ENCODE measurements around the gene SLC26A11. TPM values are rescaled to one million over a fixed set of nuclear protein-coding genes. Genes with fewer than 3 reads are reported as not detected.

SLC26A11 gene
- total and polyA plus RNA-seq, 2 of the 13 experiments (the other 11 are each of a cell fraction or from before 2014, with no cell fraction given): 8.7 to 13.2 TPM

DNA sequence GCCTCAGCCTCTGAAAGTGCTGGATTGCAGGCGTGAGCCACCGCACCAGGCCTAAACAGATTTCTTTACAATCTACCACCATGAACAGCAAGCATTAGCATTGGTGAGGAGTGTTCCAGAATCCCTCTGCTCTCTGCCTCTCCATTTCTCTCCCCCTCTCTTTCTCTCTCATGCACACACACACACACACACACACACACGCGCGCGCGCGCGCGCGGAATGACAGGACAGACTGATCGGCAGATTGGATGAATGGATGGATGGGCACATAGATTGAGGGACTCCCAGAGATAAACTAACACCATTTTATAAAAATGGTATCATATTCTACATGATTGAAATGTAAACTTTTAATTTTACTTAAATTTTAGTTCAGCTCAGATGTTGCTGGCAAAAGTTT is 47.1 kb upstream of the SLC26A11 start:
- Histone ChIP-seq H3K9ac (ENCODE audit: insufficient read depth, low read depth, low read length) (no peak overlapping the region), H3K4me2 (ENCODE audit: low read depth, low read length) (no peak overlapping the region), H3K79me2 (ENCODE audit: insufficient read depth, low read length) (no peaks in the 10 kb centered on the region), H4K20me1 (ENCODE audit: insufficient read depth, low read length) (no peaks in the 10 kb centered on the region), H3K27ac (ENCODE audit: extremely low read length, insufficient read depth, low read length) (no peak overlapping the region), H3K4me3 (replicated peaks in 1 of 3; ENCODE audit: insufficient read depth in 1 of 3, low read depth in 2 of 3, low read length in 3 of 3) (no peak overlapping the region), H3K4me1 (ENCODE audit: insufficient read depth, low read length) (peaks cover 11% of the 10 kb centered on the region), H3K27me3 (ENCODE audit: control insufficient read depth in 1 of 2, insufficient read depth in 2 of 2, low read length in 2 of 2) (peaks cover 8 to 65% of the 10 kb centered on the region in 2 experiments; a peak in 4 of 5 replicates), H3K36me3 (replicated peaks in 1 of 2; ENCODE audit: control insufficient read depth in 1 of 2, insufficient read depth in 2 of 2, low read length in 2 of 2) (no peaks in the 10 kb centered on the region), H2AFZ (ENCODE audit: low read length) (no peak overlapping the region), H3K9me3 (ENCODE audit: low read length) (no peaks in the 10 kb centered on the region)
- CTCF ChIA-PET (ENCODE audit: low intra/inter-chr PET ratio, low total read pairs): no interaction called here
- ATAC-seq: no peak
- WGBS (ENCODE audit: low lambda C conversion rate): 88% methylated on average over 12 of the region's 12 CpGs
- intact Hi-C loops (cut with micrococcal nuclease; ENCODE audit: unreplicated experiment): no loop called here
- no TSS peak for BruUV-seq (replicated peaks)
- FAIRE-seq: no peak
- POLR2A ChIA-PET: no interaction called here
- TF ChIP-seq, protein P1, sequence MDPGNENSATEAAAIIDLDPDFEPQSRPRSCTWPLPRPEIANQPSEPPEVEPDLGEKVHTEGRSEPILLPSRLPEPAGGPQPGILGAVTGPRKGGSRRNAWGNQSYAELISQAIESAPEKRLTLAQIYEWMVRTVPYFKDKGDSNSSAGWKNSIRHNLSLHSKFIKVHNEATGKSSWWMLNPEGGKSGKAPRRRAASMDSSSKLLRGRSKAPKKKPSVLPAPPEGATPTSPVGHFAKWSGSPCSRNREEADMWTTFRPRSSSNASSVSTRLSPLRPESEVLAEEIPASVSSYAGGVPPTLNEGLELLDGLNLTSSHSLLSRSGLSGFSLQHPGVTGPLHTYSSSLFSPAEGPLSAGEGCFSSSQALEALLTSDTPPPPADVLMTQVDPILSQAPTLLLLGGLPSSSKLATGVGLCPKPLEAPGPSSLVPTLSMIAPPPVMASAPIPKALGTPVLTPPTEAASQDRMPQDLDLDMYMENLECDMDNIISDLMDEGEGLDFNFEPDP (CRISPR knock-in tag; conservative IDR thresholded peaks at IDR 0.05): 0 out of 2 replicates have a peak, but pooled peaks have one; percentile 24
- TF ChIP-seq ZNF737 (CRISPR knock-in tag; IDR thresholded peaks at IDR 0.05; ENCODE audit: borderline replicate concordance) (no peak), KLF15 (CRISPR knock-in tag; IDR thresholded peaks at IDR 0.05; ENCODE audit: borderline replicate concordance) (no peak), IKZF1 (IDR thresholded peaks at IDR 0.05) (no peak), MIXL1 (CRISPR knock-in tag; IDR thresholded peaks at IDR 0.05) (no peak), POLR2G (IDR thresholded peaks at IDR 0.05; ENCODE audit: low read depth, low read length) (no peak)
- TF ChIP-seq, protein P2, sequence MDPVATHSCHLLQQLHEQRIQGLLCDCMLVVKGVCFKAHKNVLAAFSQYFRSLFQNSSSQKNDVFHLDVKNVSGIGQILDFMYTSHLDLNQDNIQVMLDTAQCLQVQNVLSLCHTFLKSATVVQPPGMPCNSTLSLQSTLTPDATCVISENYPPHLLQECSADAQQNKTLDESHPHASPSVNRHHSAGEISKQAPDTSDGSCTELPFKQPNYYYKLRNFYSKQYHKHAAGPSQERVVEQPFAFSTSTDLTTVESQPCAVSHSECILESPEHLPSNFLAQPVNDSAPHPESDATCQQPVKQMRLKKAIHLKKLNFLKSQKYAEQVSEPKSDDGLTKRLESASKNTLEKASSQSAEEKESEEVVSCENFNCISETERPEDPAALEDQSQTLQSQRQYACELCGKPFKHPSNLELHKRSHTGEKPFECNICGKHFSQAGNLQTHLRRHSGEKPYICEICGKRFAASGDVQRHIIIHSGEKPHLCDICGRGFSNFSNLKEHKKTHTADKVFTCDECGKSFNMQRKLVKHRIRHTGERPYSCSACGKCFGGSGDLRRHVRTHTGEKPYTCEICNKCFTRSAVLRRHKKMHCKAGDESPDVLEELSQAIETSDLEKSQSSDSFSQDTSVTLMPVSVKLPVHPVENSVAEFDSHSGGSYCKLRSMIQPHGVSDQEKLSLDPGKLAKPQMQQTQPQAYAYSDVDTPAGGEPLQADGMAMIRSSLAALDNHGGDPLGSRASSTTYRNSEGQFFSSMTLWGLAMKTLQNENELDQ (CRISPR knock-in tag; IDR thresholded peaks at IDR 0.05; ENCODE audit: borderline replicate concordance): no peak
- in situ Hi-C loops (cut with HindIII; ENCODE audit: extremely low pct_ligation_motif_present, low pct_unique_long_range_greater_than_20kb): no loop called here
- DNase-seq (ENCODE audit: low spot score): no peak

All from HepG2 (cell line).